HL-60/S4 (cell line): ENCODE results near the gene HSPA1A.
"Not testable (repeated sequence)": the region's sequence is repeated elsewhere in the genome, so short reads cannot be mapped to it uniquely, and the experiment has no call there.

Source experiments
- in situ Hi-C: fragments of 300-500 bp; cut with MboI; formaldehyde crosslinking; loops from 2 replicates; pipeline ENCODE4 v1.14.3; 2022; ENCODE audit warnings: low sequenced_read_pairs

The HSPA1A gene

GRCh38 chr6:31834367-31835250, 19.3 kb downstream of the HSPA1A start:
- in situ Hi-C loops, result no loop called here

- in situ Hi-C loops, result no loop called here
Measured at GRCh38 chr6:31836047-31836473, 20.7 kb downstream of the HSPA1A start.

- in situ Hi-C loops, result no loop called here
Measured at GRCh38 chr6:31836474-31837368, 21.4 kb downstream of the HSPA1A start.

GRCh38 chr6:31837369-31838113, 22.2 kb downstream of the HSPA1A start:
- in situ Hi-C loops, result no loop called here

- in situ Hi-C loops, result not testable (repeated sequence)
Measured at GRCh38 chr6:31838114-31838553, 22.8 kb downstream of the HSPA1A start.

GRCh38 chr6:31838968-31839367, 23.6 kb downstream of the HSPA1A start:
- in situ Hi-C loops, result no loop called here

- in situ Hi-C loops, result not testable (repeated sequence)
Measured at GRCh38 chr6:31839779-31840126, 24.4 kb downstream of the HSPA1A start.

- in situ Hi-C loops, result no loop called here
Measured at GRCh38 chr6:31842053-31842452, 26.7 kb downstream of the HSPA1A start.

GRCh38 chr6:31844507-31844906, 29.2 kb downstream of the HSPA1A start:
- in situ Hi-C loops, result no loop called here

GRCh38 chr6:31847276-31847978, 32.1 kb downstream of the HSPA1A start:
- in situ Hi-C loops, result no loop called here

- in situ Hi-C loops, result no loop called here
Measured at GRCh38 chr6:31850765-31851484, 35.6 kb downstream of the HSPA1A start.

GRCh38 chr6:31851485-31851832, 36.1 kb downstream of the HSPA1A start:
- in situ Hi-C loops, result no loop called here

GRCh38 chr6:31851980-31852718, 36.8 kb downstream of the HSPA1A start:
- in situ Hi-C loops, result not testable (repeated sequence)

GRCh38 chr6:31857774-31858173, 42.4 kb downstream of the HSPA1A start:
- in situ Hi-C loops, result not testable (repeated sequence)

- in situ Hi-C loops, result no loop called here
Measured at GRCh38 chr6:31858707-31859106, 43.4 kb downstream of the HSPA1A start.

GRCh38 chr6:31859923-31860322, 44.6 kb downstream of the HSPA1A start:
- in situ Hi-C loops, result no loop called here

GRCh38 chr6:31860349-31860748, 45.0 kb downstream of the HSPA1A start:
- in situ Hi-C loops, result no loop called here

- in situ Hi-C loops, result no loop called here
Measured at GRCh38 chr6:31861150-31861549, 45.8 kb downstream of the HSPA1A start.

GRCh38 chr6:31861919-31862343, 46.6 kb downstream of the HSPA1A start:
- in situ Hi-C loops, result no loop called here
